GF-D8 (cell line): Measurements from ENCODE around the gene PLCD3.

ENCODE experiments used
- DNase-seq: peaks from one replicate; lab custom pipeline; 2025; lab: John Stamatoyannopoulos, UW

PLCD3 gene

GRCh38 chr17:45067637-45068036, 64.7 kb downstream of the PLCD3 start:
- DNase-seq = no peak

GRCh38 chr17:45063198-45063597, 69.1 kb downstream of the PLCD3 start:
- peak; percentile 23 for DNase-seq

- no peak for DNase-seq
Measured at GRCh38 chr17:45061606-45062205, 70.6 kb downstream of the PLCD3 start.

GRCh38 chr17:45060797-45061605, 71.3 kb downstream of the PLCD3 start, which contains the start of gene NMT1:
TSS of gene NMT1 (plus strand) at chr17:45061317. CDS start at chr17:45061330, 13 bp downstream.
- peak; percentile 99 for DNase-seq

GRCh38 chr17:45060382-45060796, 71.9 kb downstream of the PLCD3 start:
- no peak for DNase-seq
